Upper lobe of left lung (tissue), 4 donors: Measurements from ENCODE around the gene C6orf58.

Experiments
- EP300 ChIP-seq, 4 donors: sonication (generic); formaldehyde crosslinking; IDR thresholded peaks; one replicate each; pipeline ENCODE4 v1.5.1; 2017; ENCODE audit warnings: antibody characterized with exemption in 4 of 4, control low read depth in 2 of 4
- POLR2A ChIP-seq, 4 donors: fragments of 450-650 bp; IDR thresholded peaks; one replicate each; pipeline ENCODE4 v1.5.1; 2016 to 2017; ENCODE audit warnings: antibody characterized with exemption in 4 of 4, mild to moderate bottlenecking in 2 of 4

- TF ChIP-seq EP300 (IDR thresholded peaks at IDR 0.05) (no peak), POLR2A (IDR thresholded peaks at IDR 0.05) (no peak)
Measured at GRCh38 chr6:127566651-127567050, 10.3 kb upstream of the C6orf58 start.
